Chondrocyte (in vitro differentiated cells): Measurements from ENCODE around the gene CACNA1C. TPM values are rescaled to one million over a fixed set of nuclear protein-coding genes. Genes with fewer than 3 reads are reported as not detected.

Experiments
- DNase-seq: peaks from one replicate; pipeline ENCODE4 v3.0.0; 2021; ENCODE audit warnings: mixed read lengths, low spot score
- H3K27ac Mint-ChIP-seq: one replicate; pipeline ENCODE4 v1.8.0; 2021; ENCODE audit warnings: mild to moderate bottlenecking, moderate library complexity, mixed read lengths; ENCODE audit not compliant: unreplicated experiment
- H3K27me3 Mint-ChIP-seq: 2 replicates; pipeline ENCODE4 v1.8.0; 2021; ENCODE audit warnings: low read depth, mixed read lengths
- H3K36me3 Mint-ChIP-seq: 2 replicates; pipeline ENCODE4 v1.8.0; 2021; ENCODE audit warnings: low read depth, mixed read lengths
- H3K4me1 Mint-ChIP-seq: 2 replicates; pipeline ENCODE4 v1.8.0; 2021; ENCODE audit warnings: low read depth, mild to moderate bottlenecking, mixed read lengths
- H3K4me3 Mint-ChIP-seq: one replicate; pipeline ENCODE4 v1.8.0; 2021; ENCODE audit warnings: mild to moderate bottlenecking, moderate library complexity, mixed read lengths; ENCODE audit not compliant: unreplicated experiment
- H3K9me3 Mint-ChIP-seq: 2 replicates; pipeline ENCODE4 v1.8.0; 2021; ENCODE audit warnings: low read depth, mixed read lengths
- CTCF ChIP-seq: fragments of 200-600 bp; sonication (generic); IDR thresholded peaks from 2 replicates; pipeline ENCODE4 v1.5.0; 2021; ENCODE audit warnings: antibody characterized with exemption, mild to moderate bottlenecking, moderate library complexity
- total RNA-seq: library from RNA; stranded (reverse); gene quantifications from 3 replicates; pipeline ENCODE4 v1.2.1, GENCODE V29; 2021

CACNA1C gene
- total RNA-seq, 1 donor from 2014 or later = 27.0 TPM

DNA sequence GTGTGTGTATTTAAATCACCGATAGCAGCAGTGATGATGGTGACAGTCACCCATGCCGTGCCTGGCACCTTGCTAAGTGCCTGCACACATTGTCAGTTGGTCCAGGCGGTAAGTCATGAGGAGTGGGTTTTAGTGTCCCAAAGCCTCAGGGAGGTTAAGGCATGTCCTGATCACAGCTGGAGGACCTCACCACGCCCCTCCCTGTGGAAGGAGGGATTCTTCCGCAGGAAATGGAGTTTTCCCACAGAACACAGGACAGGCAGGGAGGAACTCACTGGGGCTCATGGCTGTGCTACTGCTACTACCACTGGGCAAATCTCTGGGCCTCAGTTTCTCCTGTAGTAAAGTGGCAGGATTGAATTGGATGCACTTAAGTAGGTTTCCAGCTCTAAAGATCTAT is 142.3 kb downstream of the CACNA1C start:
- Mint-ChIP-seq H3K4me3 (no peak overlapping the region), H3K4me1 (peaks cover 30% of the 10 kb centered on the region), H3K27me3 (no peaks in the 10 kb centered on the region), H3K9me3 (no peaks in the 10 kb centered on the region), H3K27ac (no peak overlapping the region), H3K36me3 (peaks cover 5% of the 10 kb centered on the region)
- TF ChIP-seq CTCF = no peak
- no peak for DNase-seq

DNA sequence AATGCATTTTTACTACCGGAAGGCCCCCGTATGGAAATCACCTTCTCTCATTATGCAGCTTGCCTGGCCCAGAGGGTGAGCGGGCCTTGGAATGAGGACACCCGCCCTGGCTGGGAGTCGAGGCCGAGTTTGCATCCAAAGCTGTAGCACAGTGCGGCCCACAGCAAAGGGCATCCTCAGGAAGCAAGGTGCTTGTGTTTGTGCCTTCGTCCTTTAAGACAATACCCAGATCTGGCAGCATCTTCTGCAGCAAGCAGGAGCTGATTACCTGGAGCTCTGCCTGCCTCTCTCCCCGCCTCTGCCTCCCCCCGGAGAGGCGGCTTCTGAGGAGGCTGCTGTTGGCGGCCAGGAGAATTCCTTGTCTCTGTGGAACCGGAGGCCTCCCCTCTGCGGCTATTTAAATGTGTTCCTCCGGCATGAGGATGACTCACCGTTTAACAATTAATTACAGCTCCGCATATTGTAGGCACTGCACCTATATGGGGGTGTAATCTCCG is 145.3 kb downstream of the CACNA1C start:
- Mint-ChIP-seq H3K4me3 (no peak overlapping the region), H3K4me1 (peaks cover 30% of the 10 kb centered on the region), H3K27ac (peak overlapping the region; percentile 57), H3K9me3 (no peaks in the 10 kb centered on the region), H3K27me3 (no peaks in the 10 kb centered on the region), H3K36me3 (peaks cover 2% of the 10 kb centered on the region)
- no peak for DNase-seq
- no peak for TF ChIP-seq CTCF

- Mint-ChIP-seq H3K4me1 (peaks cover 30% of the 10 kb centered on the region), H3K36me3 (peaks cover 2% of the 10 kb centered on the region), H3K27ac (peak overlapping the region; percentile 57), H3K4me3 (no peak overlapping the region), H3K9me3 (no peaks in the 10 kb centered on the region), H3K27me3 (no peaks in the 10 kb centered on the region)
- no peak for TF ChIP-seq CTCF
- DNase-seq = no peak
Observed at GRCh38 chr12:2198542-2198941, 145.8 kb downstream of the CACNA1C start.

DNA sequence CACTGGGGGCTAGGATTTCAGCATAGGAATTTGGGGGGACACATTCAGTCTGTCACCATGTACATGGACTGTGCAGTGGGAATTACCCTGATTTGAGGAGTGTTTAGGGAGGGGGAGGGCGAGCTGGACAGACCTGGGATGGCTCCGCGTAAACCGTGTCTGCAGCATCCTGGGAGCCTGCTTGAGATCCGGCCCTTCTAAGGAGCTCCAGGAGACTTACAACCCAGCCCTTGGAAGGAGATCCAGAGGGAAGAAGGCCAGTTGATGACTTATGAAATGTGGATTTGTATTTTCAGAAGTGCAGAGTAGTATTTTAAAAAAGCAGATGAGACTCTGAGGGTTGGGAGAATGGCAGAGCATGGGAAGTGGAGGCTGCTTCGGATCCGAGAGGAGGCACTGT is 153.2 kb downstream of the CACNA1C start:
- no peaks in the 10 kb centered on the region for H3K9me3 Mint-ChIP-seq
- H3K4me3 Mint-ChIP-seq = no peak overlapping the region
- H3K36me3 Mint-ChIP-seq = peaks cover 2% of the 10 kb centered on the region
- H3K4me1 Mint-ChIP-seq = peaks cover 7% of the 10 kb centered on the region
- no peak for DNase-seq
- H3K27me3 Mint-ChIP-seq = no peaks in the 10 kb centered on the region
- TF ChIP-seq CTCF = no peak
- no peak overlapping the region for H3K27ac Mint-ChIP-seq

DNA sequence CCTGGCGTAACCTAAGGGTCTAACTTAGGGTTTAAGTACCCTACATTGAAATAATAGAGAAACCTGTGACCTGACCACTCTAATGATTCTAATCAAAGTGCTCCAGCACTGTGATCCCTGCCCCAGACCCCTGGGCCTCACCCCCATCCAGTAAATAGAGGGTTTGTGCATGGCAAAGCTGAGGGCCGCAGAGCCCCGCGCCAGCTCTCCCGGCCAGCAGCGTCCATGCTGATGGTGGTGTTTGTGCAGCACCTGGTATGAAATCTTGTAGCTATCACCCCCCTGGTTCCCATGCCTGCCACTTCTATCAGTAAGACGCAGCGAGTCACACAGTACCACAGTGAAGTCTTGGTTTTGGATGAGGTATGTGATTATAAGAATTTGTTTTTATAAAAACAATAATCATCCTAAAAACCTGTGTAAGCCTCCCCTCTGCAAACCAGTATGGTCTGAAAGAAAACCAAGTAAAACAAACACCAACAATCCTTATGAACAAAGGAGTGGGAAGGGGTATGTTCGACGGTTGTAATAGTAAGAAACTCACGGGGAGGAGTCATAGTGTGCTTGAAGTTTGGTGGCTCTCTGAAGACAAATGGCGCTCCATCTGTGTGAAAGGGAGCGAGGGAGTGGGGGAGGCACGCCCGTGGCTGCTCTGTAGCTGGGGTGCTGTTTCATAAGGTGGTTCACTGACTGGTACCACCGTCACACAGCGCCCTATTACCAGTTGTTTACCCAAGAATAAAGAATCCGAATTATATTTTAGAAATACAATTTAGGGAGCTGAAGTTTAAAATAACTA is 156.2 kb downstream of the CACNA1C start:
- Mint-ChIP-seq H3K27me3 (no peaks in the 10 kb centered on the region), H3K27ac (no peak overlapping the region), H3K4me3 (no peak overlapping the region), H3K9me3 (no peaks in the 10 kb centered on the region), H3K36me3 (peaks cover 3% of the 10 kb centered on the region), H3K4me1 (peaks cover 18% of the 10 kb centered on the region)
- TF ChIP-seq CTCF = no peak
- DNase-seq = no peak
